A549 treated with AZD9567 at 1 μM for 4 hours (cell line): ENCODE data around the gene FAM78B. TPM values are rescaled to one million over a fixed set of nuclear protein-coding genes. Genes with fewer than 3 reads are reported as not detected.

Experiments
- total RNA-seq: library from RNA; stranded (reverse); fragments of 200-300 nt; extraction: Qiagen RNA extraction; gene quantifications from 5 replicates; pipeline ENCODE4 v1.2.3, GENCODE V29; 2022; ENCODE audit not compliant: insufficient read depth

The FAM78B gene, protein sequence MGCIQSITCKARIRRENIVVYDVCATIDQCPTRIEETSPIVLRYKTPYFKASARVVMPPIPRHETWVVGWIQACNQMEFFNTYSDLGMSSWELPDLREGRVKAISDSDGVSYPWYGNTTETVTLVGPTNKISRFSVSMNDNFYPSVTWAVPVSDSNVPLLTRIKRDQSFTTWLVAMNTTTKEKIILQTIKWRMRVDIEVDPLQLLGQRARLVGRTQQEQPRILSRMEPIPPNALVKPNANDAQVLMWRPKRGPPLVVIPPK
- total RNA-seq, result 0.28 to 0.41 TPM (median 0.33 TPM) in 4 of 5 replicates, not detected in the other

GRCh38 chr1:166166698-166167571, at the start of gene FAM78B:
FAM78B (minus strand) TSS chr1:166167001; CDS start chr1:166166248, 753 bp downstream.

